GM12872 (cell line): ENCODE measurements around the gene TNNI3K.

Experiments
- TF ChIP-seq, protein P1 (sequence below): IDR thresholded peaks from 3 replicates; pipeline ENCODE4 v1.5.1; 2011; ENCODE audit warnings: low read depth, mild to moderate bottlenecking, low read length, moderate library complexity; ENCODE audit not compliant: insufficient read depth

The TNNI3K gene

DNA sequence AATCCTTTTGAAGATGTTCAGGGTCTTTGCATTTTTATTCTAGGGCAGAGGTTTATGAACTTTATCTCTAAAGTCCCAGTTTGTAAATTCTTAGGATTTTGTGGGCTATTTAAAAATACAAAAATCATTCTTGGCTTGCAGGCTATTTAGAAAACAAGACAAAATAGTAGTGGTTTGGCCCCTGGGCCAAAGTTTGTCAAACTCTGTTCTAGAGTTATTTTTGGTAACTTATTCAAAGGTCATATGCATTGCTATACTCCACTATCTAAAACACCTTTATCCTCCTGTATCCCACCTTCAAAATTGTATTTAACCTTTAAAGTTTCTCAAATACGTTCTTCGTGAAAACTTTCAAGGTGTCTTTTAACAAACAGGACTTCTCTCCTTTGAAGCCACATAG is 352.7 kb downstream of the TNNI3K start:
- TF ChIP-seq, protein P1, sequence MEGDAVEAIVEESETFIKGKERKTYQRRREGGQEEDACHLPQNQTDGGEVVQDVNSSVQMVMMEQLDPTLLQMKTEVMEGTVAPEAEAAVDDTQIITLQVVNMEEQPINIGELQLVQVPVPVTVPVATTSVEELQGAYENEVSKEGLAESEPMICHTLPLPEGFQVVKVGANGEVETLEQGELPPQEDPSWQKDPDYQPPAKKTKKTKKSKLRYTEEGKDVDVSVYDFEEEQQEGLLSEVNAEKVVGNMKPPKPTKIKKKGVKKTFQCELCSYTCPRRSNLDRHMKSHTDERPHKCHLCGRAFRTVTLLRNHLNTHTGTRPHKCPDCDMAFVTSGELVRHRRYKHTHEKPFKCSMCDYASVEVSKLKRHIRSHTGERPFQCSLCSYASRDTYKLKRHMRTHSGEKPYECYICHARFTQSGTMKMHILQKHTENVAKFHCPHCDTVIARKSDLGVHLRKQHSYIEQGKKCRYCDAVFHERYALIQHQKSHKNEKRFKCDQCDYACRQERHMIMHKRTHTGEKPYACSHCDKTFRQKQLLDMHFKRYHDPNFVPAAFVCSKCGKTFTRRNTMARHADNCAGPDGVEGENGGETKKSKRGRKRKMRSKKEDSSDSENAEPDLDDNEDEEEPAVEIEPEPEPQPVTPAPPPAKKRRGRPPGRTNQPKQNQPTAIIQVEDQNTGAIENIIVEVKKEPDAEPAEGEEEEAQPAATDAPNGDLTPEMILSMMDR, result no peak

DNA sequence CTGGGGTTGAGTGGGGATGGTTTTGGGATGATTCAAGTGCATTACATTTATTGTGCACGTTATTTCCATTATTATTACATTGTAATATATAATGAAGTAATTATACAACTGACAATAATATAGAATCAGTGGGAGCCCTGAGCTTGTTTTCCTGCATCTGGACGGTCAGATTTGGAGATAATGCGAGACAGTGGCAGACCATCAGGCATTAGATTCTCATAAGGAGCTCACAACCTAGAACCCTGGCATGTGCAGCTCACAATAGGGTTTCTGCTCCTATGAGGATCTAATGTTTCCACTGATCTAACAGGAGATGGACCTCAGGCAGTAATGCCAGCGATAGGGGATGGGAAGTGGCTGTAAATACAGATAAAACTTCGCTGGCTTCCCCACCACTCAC is 355.1 kb downstream of the TNNI3K start:
- TF ChIP-seq, protein P1, result no peak

DNA sequence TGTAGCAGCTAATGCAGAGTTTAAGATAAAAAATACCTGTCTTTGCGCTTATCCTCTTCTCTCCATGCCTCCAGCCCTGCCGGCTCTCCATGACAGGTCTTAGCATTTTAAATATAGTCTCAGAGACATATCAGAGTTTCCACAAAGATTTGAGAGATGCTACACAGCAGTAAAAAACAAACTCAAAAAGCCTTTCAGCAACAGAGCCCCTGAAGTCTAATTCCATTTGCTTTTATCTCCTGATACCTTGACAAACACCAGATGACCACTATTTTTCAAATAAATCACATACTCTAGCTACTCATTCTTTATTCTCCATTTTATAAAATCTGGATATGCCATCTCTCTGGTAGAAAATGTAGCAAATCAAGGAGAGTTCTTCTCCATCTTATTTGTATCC is 356.8 kb downstream of the TNNI3K start:
- TF ChIP-seq, protein P1, result no peak

DNA sequence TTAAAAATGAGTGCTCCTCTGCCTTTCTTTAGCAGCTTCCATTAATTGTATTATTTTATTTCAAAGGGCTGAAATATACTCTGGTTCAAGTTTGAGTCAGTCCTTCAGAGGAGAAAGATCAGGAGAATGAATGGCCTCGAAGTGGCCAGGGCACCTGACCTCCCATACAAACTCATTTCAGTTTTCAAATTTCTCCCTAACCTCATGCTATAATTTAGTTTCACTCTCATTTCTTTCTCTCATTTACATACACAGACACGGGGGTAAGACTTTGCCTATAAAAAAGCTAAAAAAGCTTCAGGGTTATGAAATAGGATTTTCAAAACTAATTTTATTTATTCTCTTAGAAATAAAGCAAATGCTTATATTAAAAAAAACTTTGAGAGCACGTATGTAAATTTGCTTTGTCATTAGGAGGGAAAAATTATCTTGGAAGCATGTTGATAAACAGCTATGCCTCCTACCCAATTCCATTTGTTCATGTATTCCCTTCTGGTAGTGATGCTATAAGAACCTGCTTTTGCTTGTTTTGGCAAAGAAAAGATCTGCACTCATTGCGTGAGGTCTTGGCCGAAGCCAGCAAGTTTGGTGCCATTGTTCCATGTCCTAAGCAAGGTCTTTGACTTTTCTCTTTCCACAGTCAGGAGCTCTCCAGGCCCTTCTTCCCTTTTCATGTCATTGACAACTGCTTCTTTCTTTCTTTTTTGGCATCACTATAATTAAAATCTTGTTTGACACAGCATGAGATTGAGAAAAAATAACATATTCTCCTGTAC is 357.6 kb downstream of the TNNI3K start:
- TF ChIP-seq, protein P1, result no peak
